GM10266 (cell line): Measurements from ENCODE around the gene BUB1B.

Experiments used
- DNase-seq: peaks from one replicate; pipeline ENCODE4 v3.0.0; 2012; ENCODE audit errors: extremely low spot score
- TF ChIP-seq, protein P1 (sequence below): IDR thresholded peaks from 2 replicates; pipeline ENCODE4 v1.5.1; 2012; ENCODE audit warnings: mild to moderate bottlenecking, low read depth; ENCODE audit not compliant: control insufficient read depth, insufficient read depth; ENCODE audit errors: missing control alignments

BUB1B gene

DNA sequence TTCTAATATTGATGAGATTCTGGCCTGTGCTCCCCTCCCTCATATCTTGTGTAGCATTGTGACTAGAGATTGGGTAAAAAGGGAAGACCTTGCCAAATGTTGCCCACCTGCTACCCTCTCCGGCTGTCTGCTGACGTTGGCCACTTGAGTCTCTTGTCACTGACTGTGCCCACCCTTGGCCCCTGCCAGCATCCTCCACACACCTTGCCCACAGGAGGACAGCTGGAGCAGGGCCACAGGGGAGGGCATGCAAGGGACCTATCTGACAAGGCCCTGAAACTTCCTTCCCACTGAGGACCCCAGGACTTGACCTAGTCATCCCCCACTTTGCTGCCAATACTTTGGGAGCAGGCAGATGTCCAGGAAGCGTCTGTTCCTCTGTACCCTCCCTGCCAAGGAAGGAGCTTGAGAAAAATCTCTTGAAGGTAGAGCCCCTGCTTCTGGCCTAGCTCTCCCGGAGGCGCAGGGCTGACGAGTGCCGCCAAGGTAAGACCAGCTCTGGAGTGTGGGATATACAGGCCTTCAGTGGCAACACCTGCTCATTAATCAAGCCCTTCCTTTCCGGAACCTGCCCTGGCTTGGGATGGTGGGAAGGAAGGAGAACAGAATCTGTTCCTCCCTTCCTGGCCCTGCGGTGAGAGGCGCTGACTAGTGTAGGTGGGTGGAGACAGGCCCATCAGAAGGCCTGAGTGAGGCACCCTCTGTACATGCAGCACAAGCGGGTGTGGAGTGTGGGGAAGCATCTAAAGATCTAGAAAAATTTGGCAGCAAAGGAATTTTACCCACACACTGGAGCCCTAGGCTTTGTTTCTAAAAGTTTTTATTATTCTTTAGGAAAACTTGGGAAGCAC lies 73.1 kb downstream of the BUB1B start:
- TF ChIP-seq, protein P1, sequence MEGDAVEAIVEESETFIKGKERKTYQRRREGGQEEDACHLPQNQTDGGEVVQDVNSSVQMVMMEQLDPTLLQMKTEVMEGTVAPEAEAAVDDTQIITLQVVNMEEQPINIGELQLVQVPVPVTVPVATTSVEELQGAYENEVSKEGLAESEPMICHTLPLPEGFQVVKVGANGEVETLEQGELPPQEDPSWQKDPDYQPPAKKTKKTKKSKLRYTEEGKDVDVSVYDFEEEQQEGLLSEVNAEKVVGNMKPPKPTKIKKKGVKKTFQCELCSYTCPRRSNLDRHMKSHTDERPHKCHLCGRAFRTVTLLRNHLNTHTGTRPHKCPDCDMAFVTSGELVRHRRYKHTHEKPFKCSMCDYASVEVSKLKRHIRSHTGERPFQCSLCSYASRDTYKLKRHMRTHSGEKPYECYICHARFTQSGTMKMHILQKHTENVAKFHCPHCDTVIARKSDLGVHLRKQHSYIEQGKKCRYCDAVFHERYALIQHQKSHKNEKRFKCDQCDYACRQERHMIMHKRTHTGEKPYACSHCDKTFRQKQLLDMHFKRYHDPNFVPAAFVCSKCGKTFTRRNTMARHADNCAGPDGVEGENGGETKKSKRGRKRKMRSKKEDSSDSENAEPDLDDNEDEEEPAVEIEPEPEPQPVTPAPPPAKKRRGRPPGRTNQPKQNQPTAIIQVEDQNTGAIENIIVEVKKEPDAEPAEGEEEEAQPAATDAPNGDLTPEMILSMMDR, result no peak

GRCh38 chr15:40234783-40235182 lies 73.9 kb downstream of the BUB1B start:
- TF ChIP-seq, protein P1, result no peak
- no peak for DNase-seq

More for the DNA sequence above, 73.1 kb downstream of the BUB1B start:
- no peak for DNase-seq

GRCh38 chr15:40235201-40235885 lies 74.5 kb downstream of the BUB1B start:
- TF ChIP-seq, protein P1, result no peak
- DNase-seq, result peak; percentile 35

DNA sequence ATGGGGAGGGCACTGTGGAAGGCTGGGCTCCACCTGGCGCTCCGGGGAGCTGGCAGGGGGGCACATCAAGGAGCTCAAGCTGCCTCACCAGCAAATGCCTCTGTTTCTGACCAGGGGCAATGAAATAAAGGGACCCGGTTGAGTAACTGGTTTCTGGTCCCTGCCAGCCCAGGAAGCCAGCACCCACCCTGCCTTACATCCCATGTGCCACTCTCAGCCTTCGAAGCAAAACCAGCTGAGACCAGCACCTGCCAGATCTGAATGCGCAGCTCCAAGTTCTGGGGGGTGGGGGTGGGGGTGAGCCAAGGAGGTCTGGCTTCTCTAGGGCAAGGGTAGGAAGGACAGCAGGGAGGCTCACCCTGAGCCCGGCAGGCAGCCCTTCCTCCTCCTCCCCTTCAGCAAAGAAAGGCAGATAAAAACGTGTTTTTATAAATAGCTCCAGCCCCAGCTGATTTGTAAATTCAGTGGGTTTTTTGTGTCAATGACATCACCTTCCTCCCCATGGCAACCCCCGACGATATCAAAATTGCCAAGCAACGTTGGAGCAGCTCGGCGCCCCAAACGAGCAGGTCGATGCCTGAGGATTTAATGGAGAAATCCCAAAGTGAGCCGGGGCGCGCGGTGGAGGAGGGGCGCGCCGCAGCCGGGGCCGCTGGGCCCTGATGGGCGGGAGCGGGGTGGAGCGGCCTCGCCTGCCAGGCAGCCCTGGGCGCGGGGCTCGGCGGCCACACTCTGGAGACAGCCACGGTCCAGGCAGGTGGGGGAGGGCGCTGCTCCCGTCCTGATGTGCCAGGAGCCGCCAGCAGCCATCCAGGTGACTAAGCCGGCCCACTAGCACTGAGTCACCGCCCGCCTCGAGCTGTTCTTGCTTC lies 77.9 kb downstream of the BUB1B start, which contains the start of gene PAK6:
PAK6 (plus strand) TSS at position 532 of the 872 bp plus-strand sequence. CDS start 25,723 bp downstream, outside the sequence.
- peak; percentile 69 for DNase-seq

GRCh38 chr15:40239404-40239692 lies 78.5 kb downstream of the BUB1B start:
- TF ChIP-seq, protein P1, result no peak

More for the DNA sequence above, 77.9 kb downstream of the BUB1B start, which contains the start of gene PAK6:
- TF ChIP-seq, protein P1, result no peak

DNA sequence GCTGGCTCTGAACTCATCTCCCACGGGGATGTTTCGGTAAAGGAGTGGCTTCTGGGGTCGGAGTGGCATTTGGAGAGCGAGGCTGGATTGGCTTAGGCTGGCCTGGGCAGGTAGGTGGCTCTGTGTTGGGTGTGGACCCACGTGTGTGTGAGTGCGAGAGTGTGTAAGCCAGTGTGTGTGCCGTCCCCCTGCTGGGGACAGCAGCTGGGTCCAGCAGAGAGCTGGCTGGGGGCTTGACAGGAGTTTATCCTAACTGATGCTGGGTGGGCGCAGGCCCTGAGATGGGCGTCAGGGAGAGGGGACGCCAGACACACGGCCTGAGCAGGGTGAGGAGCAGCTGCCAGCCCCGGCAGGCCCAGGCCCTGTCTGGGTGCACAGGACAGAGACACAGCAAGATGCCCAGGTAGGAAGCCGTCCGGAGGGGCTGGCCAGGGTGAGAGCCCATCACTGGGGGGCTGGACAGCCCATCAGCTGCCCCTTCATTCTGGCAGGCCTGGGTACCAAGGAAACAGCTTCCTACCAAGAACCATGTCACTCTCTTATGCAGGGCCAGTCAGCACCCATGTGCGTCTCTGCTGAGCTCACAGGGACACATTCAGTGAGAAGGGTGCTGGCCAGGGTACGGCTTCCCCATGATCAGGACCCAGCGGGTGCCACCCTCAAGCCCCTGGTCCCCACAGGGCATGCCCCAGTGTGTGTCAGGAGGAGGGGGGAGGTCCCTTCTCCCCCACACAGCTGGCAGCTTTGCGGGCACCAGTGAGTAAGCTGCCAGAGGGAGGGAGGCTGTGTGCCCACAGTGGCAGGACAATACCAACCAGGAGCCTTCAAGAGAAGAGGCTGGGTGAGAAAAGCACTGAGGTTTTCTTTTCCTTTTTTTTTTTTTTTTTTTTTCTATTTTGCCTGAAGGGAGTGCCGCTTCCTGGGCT lies 79.1 kb downstream of the BUB1B start:
- peak; percentile 25 for DNase-seq
- TF ChIP-seq, protein P1, result no peak

More at GRCh38 chr15:40239404-40239692, 78.5 kb downstream of the BUB1B start:
- DNase-seq, result peak; percentile 45
